ENCODE measurements around the gene NSMF.
"Not testable (repeated sequence)": the region's sequence is repeated elsewhere in the genome, so short reads cannot be mapped to it uniquely, and the experiment has no call there.

The NSMF gene

DNA sequence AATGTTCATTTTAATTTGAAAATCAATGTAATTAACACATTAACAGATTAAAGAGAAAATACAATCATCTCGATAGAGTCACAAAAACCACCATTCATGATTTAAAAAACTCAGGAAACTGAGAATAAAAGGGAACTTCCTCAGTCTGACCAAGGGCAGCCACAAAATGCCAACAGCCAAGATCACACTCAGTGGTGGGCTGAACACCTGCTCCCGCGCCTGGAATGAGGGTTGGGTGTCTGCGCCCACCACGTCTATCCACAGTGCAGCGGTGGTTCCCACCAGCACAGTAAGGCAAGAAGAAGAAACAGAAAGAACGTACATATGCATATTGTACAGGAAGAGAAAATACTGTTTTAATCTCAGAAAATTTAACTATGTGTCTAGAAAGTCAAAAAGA is 11.7 kb upstream of the NSMF start (continued):
- no peak for TF ChIP-seq ZNF223 (tag by site-specific recombination; IDR thresholded peaks at IDR 0.05)
- no peak for TF ChIP-seq BCL11B (tag by site-specific recombination; IDR thresholded peaks at IDR 0.05; ENCODE audit: low read depth)
- no peak for TF ChIP-seq SCRT2 (tag by site-specific recombination; IDR thresholded peaks at IDR 0.05)
- TF ChIP-seq, protein P1, sequence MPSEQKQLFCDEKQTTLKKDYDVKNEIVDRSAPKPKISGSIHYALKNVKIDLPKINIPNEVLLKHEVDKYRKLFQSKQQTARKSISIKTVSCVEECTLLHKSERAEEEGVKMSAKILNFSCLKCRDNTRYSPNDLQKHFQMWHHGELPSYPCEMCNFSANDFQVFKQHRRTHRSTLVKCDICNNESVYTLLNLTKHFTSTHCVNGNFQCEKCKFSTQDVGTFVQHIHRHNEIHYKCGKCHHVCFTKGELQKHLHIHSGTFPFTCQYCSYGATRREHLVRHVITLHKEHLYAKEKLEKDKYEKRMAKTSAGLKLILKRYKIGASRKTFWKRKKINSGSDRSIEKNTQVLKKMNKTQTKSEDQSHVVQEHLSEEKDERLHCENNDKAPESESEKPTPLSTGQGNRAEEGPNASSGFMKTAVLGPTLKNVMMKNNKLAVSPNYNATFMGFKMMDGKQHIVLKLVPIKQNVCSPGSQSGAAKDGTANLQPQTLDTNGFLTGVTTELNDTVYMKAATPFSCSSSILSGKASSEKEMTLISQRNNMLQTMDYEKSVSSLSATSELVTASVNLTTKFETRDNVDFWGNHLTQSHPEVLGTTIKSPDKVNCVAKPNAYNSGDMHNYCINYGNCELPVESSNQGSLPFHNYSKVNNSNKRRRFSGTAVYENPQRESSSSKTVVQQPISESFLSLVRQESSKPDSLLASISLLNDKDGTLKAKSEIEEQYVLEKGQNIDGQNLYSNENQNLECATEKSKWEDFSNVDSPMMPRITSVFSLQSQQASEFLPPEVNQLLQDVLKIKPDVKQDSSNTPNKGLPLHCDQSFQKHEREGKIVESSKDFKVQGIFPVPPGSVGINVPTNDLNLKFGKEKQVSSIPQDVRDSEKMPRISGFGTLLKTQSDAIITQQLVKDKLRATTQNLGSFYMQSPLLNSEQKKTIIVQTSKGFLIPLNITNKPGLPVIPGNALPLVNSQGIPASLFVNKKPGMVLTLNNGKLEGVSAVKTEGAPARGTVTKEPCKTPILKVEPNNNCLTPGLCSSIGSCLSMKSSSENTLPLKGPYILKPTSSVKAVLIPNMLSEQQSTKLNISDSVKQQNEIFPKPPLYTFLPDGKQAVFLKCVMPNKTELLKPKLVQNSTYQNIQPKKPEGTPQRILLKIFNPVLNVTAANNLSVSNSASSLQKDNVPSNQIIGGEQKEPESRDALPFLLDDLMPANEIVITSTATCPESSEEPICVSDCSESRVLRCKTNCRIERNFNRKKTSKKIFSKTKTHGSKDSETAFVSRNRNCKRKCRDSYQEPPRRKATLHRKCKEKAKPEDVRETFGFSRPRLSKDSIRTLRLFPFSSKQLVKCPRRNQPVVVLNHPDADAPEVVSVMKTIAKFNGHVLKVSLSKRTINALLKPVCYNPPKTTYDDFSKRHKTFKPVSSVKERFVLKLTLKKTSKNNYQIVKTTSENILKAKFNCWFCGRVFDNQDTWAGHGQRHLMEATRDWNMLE (tag by site-specific recombination; conservative IDR thresholded peaks at IDR 0.05; ENCODE audit: low read depth): no peak
- no peak for TF ChIP-seq MEIS1 (CRISPR knock-in tag; IDR thresholded peaks at IDR 0.05; ENCODE audit: borderline replicate concordance)
- no peak for TF ChIP-seq ZNF549 (tag by site-specific recombination; IDR thresholded peaks at IDR 0.05)
- TF ChIP-seq, protein P2, sequence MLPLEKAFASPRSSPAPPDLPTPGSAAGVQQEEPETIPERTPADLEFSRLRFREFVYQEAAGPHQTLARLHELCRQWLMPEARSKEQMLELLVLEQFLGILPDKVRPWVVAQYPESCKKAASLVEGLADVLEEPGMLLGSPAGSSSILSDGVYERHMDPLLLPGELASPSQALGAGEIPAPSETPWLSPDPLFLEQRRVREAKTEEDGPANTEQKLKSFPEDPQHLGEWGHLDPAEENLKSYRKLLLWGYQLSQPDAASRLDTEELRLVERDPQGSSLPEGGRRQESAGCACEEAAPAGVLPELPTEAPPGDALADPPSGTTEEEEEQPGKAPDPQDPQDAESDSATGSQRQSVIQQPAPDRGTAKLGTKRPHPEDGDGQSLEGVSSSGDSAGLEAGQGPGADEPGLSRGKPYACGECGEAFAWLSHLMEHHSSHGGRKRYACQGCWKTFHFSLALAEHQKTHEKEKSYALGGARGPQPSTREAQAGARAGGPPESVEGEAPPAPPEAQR (tag by site-specific recombination; IDR thresholded peaks at IDR 0.05): no peak
- TF ChIP-seq HOXA7 (CRISPR knock-in tag; IDR thresholded peaks at IDR 0.05; ENCODE audit: borderline replicate concordance): no peak
- TF ChIP-seq ZNF610 (tag by site-specific recombination; IDR thresholded peaks at IDR 0.05; ENCODE audit: borderline replicate concordance): no peak
- no peak for TF ChIP-seq ZNF37A (tag by site-specific recombination; IDR thresholded peaks at IDR 0.05)
- TF ChIP-seq ZNF214 (tag by site-specific recombination; IDR thresholded peaks at IDR 0.05; ENCODE audit: borderline replicate concordance): no peak

DNA sequence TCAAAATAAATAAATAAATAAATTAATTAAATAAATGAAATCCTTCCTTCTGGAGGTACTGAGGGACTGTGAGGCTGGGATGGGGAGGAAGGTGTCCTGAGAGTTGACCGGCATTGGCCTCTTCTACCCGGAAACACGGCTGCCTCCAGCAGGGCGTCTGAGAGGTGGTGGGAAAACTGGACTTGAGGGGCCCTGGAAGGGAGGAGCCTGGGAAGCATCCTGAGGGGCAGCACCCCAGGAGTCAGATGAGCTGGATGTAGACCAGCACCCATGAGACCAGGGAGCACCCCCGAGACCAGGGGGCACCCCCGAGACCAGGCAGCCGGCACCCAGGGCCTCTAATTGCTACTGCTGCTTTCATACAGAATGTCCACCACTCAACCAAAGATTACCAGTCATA is 8.8 kb upstream of the NSMF start:
- ChIA-PET CTCF (interaction anchor here (0.6 to 0.7 kb wide), 2 partner anchors 46 to 87 kb away, joined by 3 read pairs; no protein-coding TSS in a partner anchor), POLR2A (no interaction called here)
- Histone ChIP-seq H3K27ac (ENCODE audit: extremely low read depth, low read depth, low read length) (no peak overlapping the region), H3K4me1 (ENCODE audit: control insufficient read depth, insufficient read depth, low read length) (no peaks in the 10 kb centered on the region), H3K36me3 (ENCODE audit: control insufficient read depth in 2 of 2, insufficient read depth in 1 of 2, low read length in 2 of 2) (no peaks in the 10 kb centered on the region), H3K4me3 (ENCODE audit: low read depth, low read length) (no peak overlapping the region), H3K9me3 (ENCODE audit: control insufficient read depth, insufficient read depth, low read depth, low read length) (no peaks in the 10 kb centered on the region)
- TF ChIP-seq, protein P3, sequence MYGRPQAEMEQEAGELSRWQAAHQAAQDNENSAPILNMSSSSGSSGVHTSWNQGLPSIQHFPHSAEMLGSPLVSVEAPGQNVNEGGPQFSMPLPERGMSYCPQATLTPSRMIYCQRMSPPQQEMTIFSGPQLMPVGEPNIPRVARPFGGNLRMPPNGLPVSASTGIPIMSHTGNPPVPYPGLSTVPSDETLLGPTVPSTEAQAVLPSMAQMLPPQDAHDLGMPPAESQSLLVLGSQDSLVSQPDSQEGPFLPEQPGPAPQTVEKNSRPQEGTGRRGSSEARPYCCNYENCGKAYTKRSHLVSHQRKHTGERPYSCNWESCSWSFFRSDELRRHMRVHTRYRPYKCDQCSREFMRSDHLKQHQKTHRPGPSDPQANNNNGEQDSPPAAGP (tag by site-specific recombination; IDR thresholded peaks at IDR 0.05): no peak
- TF ChIP-seq GLIS2 (tag by site-specific recombination; IDR thresholded peaks at IDR 0.05) (no peak), ZIC2 (tag by site-specific recombination; IDR thresholded peaks at IDR 0.05) (no peak), ZNF174 (tag by site-specific recombination; IDR thresholded peaks at IDR 0.05) (no peak), ZBTB20 (tag by site-specific recombination; IDR thresholded peaks at IDR 0.05) (no peak), ZNF366 (tag by site-specific recombination; conservative IDR thresholded peaks at IDR 0.05) (no peak)

DNA sequence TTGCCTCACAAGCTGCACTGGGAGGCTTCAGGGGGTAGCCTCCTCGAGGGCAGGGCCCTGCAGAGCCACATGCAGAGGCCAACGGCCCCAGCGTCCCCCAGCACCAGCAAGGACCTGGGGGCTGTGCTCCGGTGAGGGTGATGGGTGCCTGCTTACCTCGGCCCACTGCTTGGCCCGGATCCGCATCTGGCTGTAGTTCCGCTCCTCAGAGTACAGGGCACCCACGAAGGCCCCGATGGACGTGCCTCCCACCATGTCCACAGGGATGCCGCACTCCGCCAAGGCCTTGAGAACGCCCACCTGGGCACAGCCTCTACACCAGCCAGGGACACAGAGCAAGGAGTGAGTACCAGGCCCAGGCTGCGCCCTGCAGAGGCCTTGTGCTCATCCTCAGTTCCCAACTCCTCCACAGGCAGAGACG is 8.0 kb upstream of the NSMF start:
- no peaks in the 10 kb centered on the region for H3K9me3 ChIP-seq (ENCODE audit: control insufficient read depth, insufficient read depth, low read depth, low read length)
- no peak overlapping the region for H3K27ac ChIP-seq (ENCODE audit: extremely low read depth, low read depth, low read length)
- no peak for TF ChIP-seq BCL11B (tag by site-specific recombination; IDR thresholded peaks at IDR 0.05; ENCODE audit: low read depth)
- TF ChIP-seq KLF1 (tag by site-specific recombination; IDR thresholded peaks at IDR 0.05): no peak
- POLR2A ChIA-PET: no interaction called here
- H3K4me3 ChIP-seq (ENCODE audit: low read depth, low read length): no peak overlapping the region
- H3K4me1 ChIP-seq (ENCODE audit: control insufficient read depth, insufficient read depth, low read length): no peaks in the 10 kb centered on the region
- CTCF ChIA-PET: interaction anchor here (0.6 kb wide), 1 partner anchor 88 kb away, joined by 3 read pairs; no protein-coding TSS in a partner anchor
- H3K36me3 ChIP-seq (ENCODE audit: control insufficient read depth in 2 of 2, insufficient read depth in 1 of 2, low read length in 2 of 2): no peaks in the 10 kb centered on the region

DNA sequence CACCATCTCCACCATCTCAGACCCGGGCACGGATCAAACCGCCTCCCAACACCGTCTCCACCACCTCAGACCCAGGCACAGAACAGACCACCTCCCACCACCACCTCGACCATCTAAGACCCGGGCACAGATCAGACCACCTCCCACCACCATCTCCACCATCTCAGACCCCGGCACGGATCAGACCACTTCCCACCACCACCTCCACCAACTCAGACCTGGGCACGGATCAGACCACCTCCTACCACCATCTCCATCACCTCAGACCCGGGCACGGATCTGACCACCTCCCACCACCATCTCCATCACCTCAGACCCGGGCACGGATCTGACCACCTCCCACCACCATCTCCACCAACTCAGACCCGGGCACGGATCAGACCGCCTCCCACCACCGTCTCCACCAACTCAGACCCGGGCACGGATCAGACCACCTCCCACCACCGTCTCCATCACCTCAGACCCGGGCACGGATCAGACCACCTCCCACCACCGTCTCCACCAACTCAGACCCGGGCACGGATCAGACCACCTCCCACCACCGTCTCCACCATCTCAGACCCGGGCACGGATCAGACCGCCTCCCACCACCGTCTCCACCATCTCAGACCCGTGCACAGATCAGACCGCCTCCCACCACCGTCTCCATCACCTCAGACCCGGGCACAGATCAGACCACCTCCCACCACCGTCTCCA is 7.4 kb upstream of the NSMF start:
- CTCF ChIA-PET: interaction anchor here (0.7 kb wide), 1 partner anchor 63 kb away, joined by 3 read pairs; no protein-coding TSS in a partner anchor
- H3K27ac ChIP-seq (ENCODE audit: extremely low read depth, low read depth, low read length); POLR2A ChIA-PET; H3K36me3 ChIP-seq (ENCODE audit: control insufficient read depth in 2 of 2, insufficient read depth in 1 of 2, low read length in 2 of 2); H3K4me3 ChIP-seq (ENCODE audit: low read depth, low read length); H3K4me1 ChIP-seq (ENCODE audit: control insufficient read depth, insufficient read depth, low read length); H3K9me3 ChIP-seq (ENCODE audit: control insufficient read depth, insufficient read depth, low read depth, low read length): not testable (repeated sequence)

Measured in HEK293 (cell line).